T47D (cell line): ENCODE results near the gene RHEB.

Experiments used
- DNase-seq, 2 experiments: peaks; one replicate each; pipeline versions ENCODE4 v3.0.0 to v3.0.0-alpha.2; 2011 to 2012; ENCODE audit warnings: low read depth in 1 of 2, low spot score in 1 of 2
- JUND ChIP-seq: IDR thresholded peaks from 2 replicates; pipeline ENCODE4 v1.6.1; 2012; ENCODE audit warnings: low read depth
- in situ Hi-C: cut with HindIII; loops from 2 replicates; pipeline ENCODE4 v1.10.0; 2016; ENCODE audit warnings: low sequenced_read_pairs, low pct_unique_long_range_greater_than_20kb

Gene RHEB

DNA sequence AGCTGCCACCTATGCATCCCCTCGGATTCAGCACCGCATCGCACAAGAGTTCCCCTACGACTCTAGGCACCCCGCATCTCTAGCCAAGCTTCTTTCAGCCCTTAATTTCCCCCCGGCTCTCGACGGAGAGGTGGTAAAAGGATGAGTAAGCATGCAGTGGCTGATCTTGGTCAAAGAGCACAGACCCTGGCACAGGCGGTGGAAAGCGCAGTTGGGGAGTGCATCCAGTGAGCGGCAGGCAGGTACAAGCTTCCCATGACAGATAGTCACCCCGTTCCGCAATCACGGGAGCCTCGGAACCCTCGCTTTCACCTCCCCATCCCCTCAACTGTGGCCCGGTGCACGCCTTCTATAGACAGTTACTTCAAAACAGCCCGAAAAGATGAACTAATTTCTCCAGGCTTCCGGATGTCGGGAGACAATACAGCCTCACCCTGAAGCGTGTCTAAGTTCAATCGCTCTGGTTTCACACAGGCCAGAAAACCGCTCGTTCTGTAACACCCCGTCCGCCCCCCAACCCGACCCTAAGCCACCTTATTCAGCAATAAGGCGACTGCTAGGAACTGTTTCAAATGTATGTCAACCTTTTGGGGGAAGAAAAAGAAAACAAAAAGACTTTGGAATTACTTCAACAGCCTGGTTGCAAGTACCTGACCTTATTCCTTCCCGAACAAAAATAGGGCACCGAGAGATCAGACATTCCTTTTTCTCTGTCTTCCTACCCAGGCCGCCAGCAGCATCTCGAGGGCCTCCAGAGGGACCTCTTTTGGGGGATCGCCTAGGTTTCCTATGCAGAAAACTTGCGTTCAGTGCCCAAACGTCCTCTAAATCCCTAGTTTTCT is 1.4 kb downstream of the RHEB start:
- peak in 1 of 2 experiments; percentile 32 for DNase-seq
- no peak for TF ChIP-seq JUND
- in situ Hi-C loops: no loop called here

DNA sequence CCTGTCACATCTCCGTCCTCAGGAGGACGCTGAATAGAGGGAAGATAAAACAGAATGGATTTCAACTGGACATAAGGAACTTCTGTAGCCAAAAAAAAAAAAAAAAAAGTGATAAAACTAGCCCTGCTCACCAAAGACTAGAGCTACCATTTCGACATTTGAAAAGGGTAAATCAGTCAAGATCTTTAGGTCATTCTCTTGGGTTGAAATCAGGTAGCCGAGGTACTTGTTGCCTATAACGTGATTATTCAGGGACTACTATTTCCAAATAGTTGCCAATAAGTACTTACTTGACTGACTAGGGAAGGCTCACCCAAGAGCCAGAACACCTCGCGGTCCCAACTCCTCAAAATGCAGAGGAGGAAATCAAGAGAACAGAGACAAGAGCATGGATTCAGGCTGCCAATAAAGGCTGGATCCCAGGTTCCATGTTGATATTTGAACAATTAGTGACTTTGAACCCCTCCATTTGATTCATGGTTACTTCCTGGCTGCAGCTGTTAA is 2.0 kb downstream of the RHEB start:
- no peak for TF ChIP-seq JUND
- in situ Hi-C loops: no loop called here
- no peak for DNase-seq

DNA sequence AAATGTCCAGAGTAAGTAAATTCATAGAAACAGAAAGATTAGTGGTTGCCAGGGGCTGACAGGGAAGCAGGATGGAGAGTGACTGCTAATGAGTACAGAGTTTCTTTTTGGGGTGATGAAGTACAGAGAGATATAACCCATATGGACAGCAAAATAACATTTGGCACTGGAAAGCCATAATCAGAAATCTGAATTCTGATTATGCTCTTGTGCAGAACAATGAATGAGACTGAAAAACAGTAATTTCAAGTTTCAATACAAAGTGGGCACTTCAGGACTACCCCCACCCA is 4.5 kb downstream of the RHEB start:
- DNase-seq: no peak
- in situ Hi-C loops: no loop called here

DNA sequence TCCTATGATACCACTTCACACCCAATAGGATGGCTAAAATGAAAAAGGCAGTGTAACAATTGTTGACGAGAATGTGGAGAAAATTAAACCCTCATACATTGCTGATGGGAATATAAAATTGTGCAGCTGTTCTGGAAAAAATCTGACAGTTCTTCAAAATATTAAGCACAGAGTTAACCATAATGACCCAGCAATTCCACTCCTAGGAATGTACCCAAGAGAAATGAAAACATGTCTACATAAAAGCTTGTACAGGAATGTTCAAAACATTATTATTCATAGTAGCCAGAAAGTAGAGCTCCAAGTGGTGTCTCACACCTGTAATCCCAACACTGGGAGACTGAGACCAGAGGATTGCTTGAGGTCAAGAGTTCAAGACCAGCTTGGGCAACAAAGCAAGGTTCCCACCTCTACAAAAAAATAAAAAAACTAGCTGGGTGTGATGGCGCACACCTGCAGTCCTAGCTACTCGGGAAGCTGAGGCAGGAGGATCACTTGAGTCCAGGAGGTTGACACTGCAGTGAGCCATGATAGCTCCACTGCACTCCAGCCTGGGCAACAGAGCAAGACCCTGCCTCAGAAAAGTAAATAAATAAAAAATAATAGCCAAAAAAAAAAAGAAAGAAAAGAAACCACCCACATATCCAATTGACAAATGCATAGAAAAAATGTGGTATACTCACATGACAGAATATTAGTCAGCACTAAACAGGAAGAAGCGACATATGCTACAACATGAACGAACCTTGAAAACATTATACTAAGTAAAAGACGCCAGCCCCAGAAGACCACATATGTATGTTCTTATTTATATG is 5.0 kb downstream of the RHEB start:
- in situ Hi-C loops: no loop called here
- TF ChIP-seq JUND: no peak
- DNase-seq: no peak

More for the DNA sequence above, 4.5 kb downstream of the RHEB start:
- TF ChIP-seq JUND: no peak

DNA sequence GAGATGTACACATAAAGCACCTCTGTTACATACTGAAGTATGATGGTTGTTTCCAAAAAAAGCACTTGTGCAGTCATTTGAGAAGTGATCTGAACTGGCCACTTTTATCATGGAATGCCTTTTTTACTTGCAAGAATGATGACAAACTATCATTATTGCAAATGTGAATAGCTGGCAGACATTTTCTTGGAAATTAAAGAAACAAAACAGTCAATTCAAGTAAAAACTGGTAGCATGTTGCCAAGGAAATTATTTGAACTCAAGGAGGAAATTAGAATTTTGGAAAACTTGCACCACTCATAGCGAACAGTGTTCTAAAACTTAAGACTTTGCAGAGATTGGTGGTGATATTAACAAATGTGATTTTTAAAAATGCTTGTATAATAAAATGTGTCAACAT is 6.6 kb downstream of the RHEB start:
- TF ChIP-seq JUND: no peak
- in situ Hi-C loops: no loop called here
- DNase-seq: no peak

DNA sequence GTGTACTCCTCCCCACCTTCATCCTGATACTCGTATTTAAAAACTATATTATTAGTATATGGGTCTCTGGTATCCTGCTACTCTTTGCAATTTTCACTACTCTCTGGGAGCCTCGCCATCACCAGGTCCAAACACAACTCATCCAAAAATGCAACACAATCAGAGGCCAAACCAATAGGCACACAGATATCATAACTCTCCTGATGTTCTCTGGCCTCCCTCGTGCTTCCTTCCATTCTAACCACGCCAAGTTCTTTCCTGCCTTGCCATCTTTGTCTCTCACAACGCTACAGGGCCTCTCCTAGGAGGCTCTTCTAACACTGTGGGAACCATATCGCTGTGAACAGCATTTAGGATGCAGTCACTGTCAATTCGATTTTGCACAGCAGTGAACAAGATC is 7.3 kb downstream of the RHEB start:
- no peak for TF ChIP-seq JUND
- in situ Hi-C loops: no loop called here
- DNase-seq: no peak

DNA sequence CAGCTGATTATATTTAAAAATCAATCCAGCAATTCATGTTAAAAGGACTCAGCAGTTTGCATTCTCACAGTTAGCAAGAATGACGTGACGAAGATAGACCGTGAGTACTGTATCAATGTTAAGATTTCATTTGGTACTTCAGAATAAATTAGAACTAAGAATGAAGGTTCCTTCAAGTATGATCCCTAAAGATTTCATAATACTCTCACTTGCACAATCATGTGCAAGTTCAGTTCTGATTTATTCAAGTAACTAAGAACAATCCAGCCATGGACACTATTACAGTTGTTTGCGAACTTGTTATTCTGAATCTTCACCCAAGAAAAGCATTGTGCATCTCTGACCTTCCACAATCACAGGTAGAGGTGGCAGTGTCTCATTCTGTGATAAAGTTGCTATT is 7.7 kb downstream of the RHEB start:
- no peak for TF ChIP-seq JUND
- no peak for DNase-seq
- in situ Hi-C loops: no loop called here

DNA sequence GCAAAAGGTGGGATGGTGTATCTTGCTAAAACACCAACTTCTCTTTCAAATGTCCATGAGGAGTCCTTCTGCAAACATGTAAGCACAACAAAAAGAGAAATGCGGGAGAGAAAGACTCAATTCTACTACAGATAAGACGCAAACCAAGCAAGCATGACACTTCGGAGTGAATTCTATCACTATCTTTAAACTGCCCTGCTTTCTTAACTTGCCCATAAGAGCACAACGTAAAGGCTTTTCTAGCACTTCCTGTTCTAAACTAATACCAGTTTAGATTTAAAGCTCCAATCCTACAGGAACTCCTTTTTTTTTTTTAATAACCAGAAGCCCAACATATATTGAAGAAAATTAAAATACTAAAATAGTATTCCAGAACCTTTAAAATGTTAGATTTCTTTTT is 8.4 kb downstream of the RHEB start:
- DNase-seq: no peak
- TF ChIP-seq JUND: no peak
- in situ Hi-C loops: no loop called here

DNA sequence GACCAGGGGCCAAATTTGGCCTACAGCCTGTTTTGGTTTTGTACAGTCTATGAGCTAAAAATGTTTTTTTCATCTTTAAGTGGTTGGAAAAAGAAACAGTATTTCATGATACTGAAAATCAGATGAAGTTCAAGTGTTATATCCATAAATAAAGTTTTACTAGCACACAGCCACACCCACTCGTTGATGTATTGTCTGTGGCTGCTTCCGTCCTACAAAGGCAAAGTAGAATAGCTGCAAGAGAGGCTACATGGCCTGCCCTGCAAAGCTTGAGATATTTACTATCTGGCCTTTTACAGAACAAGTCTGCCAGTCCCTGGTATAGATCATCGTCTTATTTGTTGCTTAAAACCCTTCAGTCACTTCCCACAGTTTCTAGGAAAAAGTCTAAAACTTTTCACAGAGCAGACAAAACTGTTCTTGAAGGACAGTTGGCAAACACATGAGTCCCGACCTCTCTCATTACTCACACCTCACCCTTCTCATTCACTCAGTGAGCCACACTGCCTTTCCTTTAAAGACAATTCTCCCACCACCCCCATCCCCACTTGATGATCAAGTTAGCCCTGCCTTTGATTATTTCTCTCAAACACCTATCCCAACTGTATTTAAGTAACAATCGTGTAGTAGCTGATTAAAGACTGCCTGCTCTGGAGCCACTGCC is 9.9 kb downstream of the RHEB start:
- in situ Hi-C loops: no loop called here
- DNase-seq: no peak
- TF ChIP-seq JUND: no peak

DNA sequence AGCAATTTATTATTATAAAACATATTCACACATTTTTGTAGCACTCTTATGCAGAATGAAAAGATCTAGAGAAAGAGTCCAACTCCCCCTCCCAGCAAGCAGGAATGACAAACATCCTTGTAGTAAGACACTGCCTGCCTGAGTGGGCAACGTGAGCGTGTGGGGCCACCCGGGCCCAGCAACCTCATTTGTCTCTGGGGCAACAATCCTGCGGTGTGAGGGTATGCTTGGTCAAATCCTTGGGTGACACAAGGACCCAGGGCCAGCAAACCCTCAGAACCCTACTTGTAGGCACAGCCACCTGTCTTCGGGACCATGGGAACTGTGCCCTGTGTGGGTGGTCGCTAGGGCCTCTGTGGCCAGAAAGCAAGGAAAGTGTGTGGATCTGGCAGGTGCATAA is 10.7 kb downstream of the RHEB start:
- in situ Hi-C loops: no loop called here
- DNase-seq: no peak
- no peak for TF ChIP-seq JUND

DNA sequence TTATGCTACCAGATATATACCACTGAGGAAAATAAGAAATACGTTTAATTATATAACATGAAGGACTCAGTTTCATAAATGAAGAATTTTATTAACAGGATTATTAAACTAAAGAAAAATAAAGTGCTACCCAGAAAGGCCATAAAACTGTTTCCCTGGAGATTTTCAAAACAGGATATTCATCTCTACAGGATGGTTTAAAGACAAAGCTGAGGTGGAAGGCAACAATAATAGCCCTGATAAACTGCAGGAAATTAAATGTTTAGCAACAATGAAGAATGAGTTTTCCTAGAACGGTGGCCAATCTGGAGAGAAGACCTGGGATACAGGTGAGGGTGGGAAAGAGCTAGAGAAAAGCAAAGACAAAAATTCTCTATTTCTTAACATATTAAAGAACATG is 11.9 kb downstream of the RHEB start:
- no peak for TF ChIP-seq JUND
- in situ Hi-C loops: no loop called here
- no peak for DNase-seq

DNA sequence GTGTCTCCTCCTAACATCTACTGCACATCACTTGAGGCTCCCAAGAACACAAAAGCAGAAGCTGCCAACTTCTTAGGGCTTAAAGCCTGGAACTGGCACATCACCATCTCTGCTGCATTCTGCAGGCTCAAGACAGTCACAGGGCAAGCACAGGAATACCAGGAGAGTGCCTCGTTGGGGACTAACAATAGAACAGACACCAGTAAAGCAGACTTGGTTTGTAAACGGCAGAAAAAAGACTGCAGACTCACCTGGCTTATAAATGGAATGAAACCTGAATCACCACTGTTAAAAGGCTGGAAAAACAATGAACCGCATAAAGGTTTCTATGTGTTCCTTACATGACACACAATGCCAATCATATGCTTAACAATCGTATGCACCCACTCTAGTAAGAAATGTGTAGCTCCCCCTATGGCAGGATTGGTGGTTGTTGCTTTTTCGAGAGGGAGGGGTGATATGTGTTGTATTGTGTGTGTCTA is 12.8 kb downstream of the RHEB start:
- no peak for TF ChIP-seq JUND
- no peak for DNase-seq
- in situ Hi-C loops: no loop called here

DNA sequence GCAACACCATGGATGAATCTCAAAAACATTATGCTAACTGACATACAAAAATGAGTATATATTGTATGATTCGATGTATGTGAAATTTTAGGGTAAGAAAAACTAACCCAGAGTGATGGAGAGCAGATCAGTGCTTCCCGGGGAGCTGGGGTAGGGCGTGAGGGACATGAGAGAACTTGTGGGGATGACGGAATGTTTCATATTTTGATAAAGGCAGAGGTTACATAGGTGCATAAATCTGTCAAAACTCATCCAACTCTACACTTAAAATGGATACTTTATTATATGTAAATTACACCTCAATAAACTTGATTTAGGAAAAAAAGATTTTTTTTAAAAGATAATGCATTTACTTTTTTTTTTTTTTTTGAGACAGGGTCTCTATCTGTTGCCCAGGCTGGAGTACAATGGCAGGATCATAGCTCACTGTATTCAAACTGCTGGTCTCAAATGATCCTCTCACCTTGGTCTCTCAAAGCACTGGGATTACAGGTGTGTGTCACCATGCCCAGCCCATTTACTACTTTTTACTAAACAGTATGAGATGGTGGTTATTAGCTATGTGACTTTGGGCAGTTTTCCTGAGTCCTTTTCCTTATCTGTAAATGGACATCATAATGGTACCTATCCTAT is 13.7 kb downstream of the RHEB start:
- TF ChIP-seq JUND: no peak
- in situ Hi-C loops: no loop called here

More for the DNA sequence above, 13.7 kb downstream of the RHEB start:
- no peak for DNase-seq
